GM06990 (cell line): Measurements from ENCODE around the gene ZBTB25.

Source experiments
- DNase-seq: peaks from one replicate; pipeline ENCODE4 v3.0.0-alpha.2; 2011; ENCODE audit not compliant: insufficient read length; ENCODE audit errors: extremely low read depth
- H3K27me3 ChIP-seq: replicated peaks from 2 replicates; pipeline ENCODE4 v1.6.0; 2011; ENCODE audit warnings: low read length; ENCODE audit not compliant: control insufficient read depth, insufficient read depth
- H3K36me3 ChIP-seq: 2 replicates; pipeline ENCODE4 v1.5.1; 2011; ENCODE audit warnings: low read length; ENCODE audit not compliant: control insufficient read depth, insufficient read depth
- H3K4me3 ChIP-seq: replicated peaks from 2 replicates; pipeline ENCODE4 v1.5.1; 2011; ENCODE audit warnings: low read depth, mild to moderate bottlenecking, control low read depth, low read length
- TF ChIP-seq, protein P1 (sequence below): IDR thresholded peaks from 2 replicates; pipeline ENCODE4 v1.5.1; 2011; ENCODE audit warnings: low read length, control low read depth, mild to moderate bottlenecking, inconsistent platforms; ENCODE audit not compliant: insufficient read depth, poor library complexity, severe bottlenecking

ZBTB25 gene

DNA sequence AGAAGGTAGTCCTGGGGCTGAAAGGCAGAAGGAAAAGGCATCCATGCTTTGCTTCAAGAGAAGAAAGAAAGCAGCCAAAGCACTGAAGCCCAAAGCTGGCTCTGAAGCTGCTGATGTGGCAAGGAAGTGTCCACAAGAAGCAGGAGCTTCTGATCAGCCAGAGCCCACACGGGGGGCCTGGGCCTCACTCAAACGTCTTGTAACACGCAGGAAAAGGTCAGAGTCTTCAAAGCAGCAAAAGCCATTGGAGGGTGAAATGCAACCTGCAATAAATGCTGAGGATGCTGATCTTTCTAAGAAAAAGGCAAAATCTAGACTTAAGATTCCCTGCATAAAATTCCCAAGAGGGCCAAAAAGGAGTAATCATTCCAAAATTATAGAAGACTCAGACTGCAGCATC lies 35.2 kb downstream of the ZBTB25 start:
- Histone ChIP-seq H3K4me3 (no peak overlapping the region), H3K36me3 (no peaks in the 10 kb centered on the region), H3K27me3 (no peaks in the 10 kb centered on the region)
- DNase-seq = no peak
- TF ChIP-seq, protein P1, sequence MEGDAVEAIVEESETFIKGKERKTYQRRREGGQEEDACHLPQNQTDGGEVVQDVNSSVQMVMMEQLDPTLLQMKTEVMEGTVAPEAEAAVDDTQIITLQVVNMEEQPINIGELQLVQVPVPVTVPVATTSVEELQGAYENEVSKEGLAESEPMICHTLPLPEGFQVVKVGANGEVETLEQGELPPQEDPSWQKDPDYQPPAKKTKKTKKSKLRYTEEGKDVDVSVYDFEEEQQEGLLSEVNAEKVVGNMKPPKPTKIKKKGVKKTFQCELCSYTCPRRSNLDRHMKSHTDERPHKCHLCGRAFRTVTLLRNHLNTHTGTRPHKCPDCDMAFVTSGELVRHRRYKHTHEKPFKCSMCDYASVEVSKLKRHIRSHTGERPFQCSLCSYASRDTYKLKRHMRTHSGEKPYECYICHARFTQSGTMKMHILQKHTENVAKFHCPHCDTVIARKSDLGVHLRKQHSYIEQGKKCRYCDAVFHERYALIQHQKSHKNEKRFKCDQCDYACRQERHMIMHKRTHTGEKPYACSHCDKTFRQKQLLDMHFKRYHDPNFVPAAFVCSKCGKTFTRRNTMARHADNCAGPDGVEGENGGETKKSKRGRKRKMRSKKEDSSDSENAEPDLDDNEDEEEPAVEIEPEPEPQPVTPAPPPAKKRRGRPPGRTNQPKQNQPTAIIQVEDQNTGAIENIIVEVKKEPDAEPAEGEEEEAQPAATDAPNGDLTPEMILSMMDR = no peak

DNA sequence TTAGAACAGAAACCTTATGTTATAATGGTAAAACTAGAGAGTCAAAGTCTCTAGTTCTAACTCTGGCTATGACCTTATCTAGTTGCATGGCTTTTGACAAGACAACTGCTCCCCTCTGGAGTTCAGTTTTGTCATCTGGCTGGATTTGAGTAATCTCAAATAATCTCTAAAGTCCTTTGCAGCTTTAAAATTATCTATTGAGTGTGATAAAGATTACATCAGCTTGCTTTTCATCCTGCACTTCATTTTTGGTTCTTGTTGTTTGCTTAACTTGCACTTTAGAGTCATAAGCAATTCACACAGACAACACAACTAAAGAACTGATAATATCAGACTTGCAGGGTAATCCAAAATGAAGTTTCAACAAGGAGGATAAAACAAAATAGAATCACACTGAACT lies 36.1 kb downstream of the ZBTB25 start:
- TF ChIP-seq, protein P1 = no peak
- Histone ChIP-seq H3K4me3 (no peak overlapping the region), H3K36me3 (no peaks in the 10 kb centered on the region), H3K27me3 (no peaks in the 10 kb centered on the region)
- DNase-seq = no peak

DNA sequence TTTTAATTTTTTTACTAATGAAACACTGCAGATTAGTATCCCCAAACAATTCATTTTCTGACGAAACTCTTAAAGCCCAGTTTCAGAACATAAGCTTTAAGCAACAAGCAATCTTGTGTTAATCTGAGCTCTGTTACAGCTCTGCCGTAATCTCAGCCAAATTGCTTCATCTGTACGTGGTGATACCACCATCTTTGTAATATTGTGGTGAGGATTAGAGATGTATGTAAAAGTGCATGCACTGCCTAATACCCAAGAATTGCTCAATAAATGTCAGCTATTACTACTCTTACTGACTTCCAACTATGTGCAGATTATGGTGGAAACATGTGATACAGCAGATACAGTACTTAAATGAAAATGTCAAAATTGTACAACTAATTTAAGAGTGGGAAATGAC lies 36.5 kb downstream of the ZBTB25 start:
- Histone ChIP-seq H3K4me3 (no peak overlapping the region), H3K36me3 (no peaks in the 10 kb centered on the region), H3K27me3 (no peaks in the 10 kb centered on the region)
- TF ChIP-seq, protein P1 = no peak
- DNase-seq = no peak

DNA sequence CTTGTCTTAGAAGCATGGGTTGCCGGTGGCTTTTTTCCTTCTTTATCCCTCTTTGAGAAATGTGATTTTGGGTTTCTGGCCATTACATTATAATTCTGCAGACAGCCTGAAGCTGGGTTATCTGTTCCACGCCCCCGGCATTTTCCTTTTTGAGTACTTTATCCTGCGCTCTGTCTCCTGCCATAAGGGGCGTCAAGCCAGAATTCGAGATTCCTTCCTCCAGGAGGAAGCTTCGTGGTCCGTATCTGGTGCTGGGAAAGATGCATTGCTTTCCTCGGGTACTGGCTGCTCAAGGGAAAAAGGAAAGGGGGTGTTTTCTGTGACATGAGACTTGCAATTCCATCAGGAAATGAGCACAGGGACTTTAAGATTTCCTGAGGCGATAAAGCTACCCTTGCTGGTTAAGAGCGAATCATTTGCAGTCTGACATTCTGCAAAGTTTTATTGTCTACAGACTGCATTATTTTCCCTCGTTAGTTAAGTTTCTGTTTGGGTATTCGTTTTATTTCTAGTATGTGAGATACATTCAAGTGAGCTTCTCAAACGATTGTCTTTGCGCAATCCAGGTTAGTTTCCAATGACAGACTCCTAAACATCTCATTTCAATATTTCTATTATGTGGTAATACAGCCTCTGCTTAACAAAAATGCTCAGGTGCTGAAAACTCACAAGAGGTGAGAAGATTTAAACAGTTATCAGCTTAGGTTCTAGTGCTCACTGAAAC lies 37.6 kb downstream of the ZBTB25 start:
- H3K36me3 ChIP-seq = peaks cover 2% of the 10 kb centered on the region

DNA sequence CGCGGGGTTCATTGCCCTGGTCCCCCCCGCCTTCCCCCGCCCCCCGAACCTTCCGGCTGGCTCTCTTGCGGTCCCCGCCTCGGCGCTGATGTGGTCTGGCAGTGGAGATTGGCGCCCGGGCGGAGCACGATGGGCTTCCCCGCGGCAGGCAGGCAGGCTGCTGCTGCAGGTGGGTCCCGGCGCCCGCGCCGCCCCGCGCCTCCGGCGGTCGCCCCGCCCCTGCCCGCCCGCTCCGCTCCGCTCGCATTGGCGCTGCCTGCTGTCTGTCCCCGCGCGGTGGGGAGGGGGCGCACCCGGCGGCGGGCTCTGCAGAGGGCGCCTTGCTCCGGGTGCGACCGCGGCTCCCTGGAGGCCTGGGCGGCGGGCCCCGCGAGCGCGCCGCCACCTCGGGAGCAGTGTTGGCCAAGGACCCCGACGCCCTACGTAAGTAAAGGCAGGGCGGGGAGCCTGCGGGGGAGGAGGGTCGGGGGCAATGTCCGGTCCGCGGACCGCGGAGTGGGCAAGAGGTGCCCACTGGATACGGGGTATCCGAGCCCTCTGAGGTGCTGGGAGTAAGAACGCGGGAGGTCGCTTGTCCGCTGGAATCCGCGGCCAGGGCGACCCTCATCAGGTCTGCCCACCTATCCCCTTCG lies 38.3 kb downstream of the ZBTB25 start, which contains the start of gene AKAP5:
Gene AKAP5 (plus strand): TSS at position 309 of the 632 bp plus-strand sequence. CDS start 2,896 bp downstream, outside the sequence.
- peak; percentile 80 for DNase-seq
- TF ChIP-seq, protein P1 = no peak
- peak within 1 kb of the TSS; percentile 76 for H3K4me3 ChIP-seq
- no peaks in the 10 kb centered on the region for H3K27me3 ChIP-seq
- peaks cover 2% of the 10 kb centered on the region for H3K36me3 ChIP-seq

More for the DNA sequence above, 37.6 kb downstream of the ZBTB25 start:
- Histone ChIP-seq H3K4me3 (peak overlapping the region; percentile 76), H3K27me3 (no peaks in the 10 kb centered on the region)
- DNase-seq = no peak
- TF ChIP-seq, protein P1 = no peak
